ENCODE data around the gene ZMAT5.

The ZMAT5 gene

GRCh38 chr22:29700900-29701154 is 66.0 kb downstream of the ZMAT5 start:
- DNase-seq (ENCODE audit: insufficient read length, low spot score) = no peak
- no peak for TF ChIP-seq POLR2AphosphoS5 (IDR thresholded peaks at IDR 0.05; ENCODE audit: low read depth, low read length)
- TF ChIP-seq POU2F2 (IDR thresholded peaks at IDR 0.05; ENCODE audit: low read depth, low read length) = no peak
- TF ChIP-seq POLR2A (IDR thresholded peaks at IDR 0.05; ENCODE audit: low read depth, low read length) = no peak
- TF ChIP-seq TAF1 (IDR thresholded peaks at IDR 0.05; ENCODE audit: low read depth, low read length) = no peak
- TF ChIP-seq PAX5 (IDR thresholded peaks at IDR 0.05; ENCODE audit: insufficient read depth, low read length, severe bottlenecking) = no peak
- TF ChIP-seq SPI1 (IDR thresholded peaks at IDR 0.05; ENCODE audit: low read depth, low read length) = no peak
- no peak for FAIRE-seq

GRCh38 chr22:29700206-29700899 is 66.5 kb downstream of the ZMAT5 start:
- no peak for FAIRE-seq
- no peak for DNase-seq (ENCODE audit: insufficient read length, low spot score)
- no peak for TF ChIP-seq SPI1 (IDR thresholded peaks at IDR 0.05; ENCODE audit: low read depth, low read length)
- TF ChIP-seq POLR2AphosphoS5 (IDR thresholded peaks at IDR 0.05; ENCODE audit: low read depth, low read length) = no peak
- no peak for TF ChIP-seq TAF1 (IDR thresholded peaks at IDR 0.05; ENCODE audit: low read depth, low read length)

GRCh38 chr22:29697853-29698598 is 68.8 kb downstream of the ZMAT5 start:
- TF ChIP-seq POLR2AphosphoS5 (IDR thresholded peaks at IDR 0.05; ENCODE audit: low read depth, low read length) (no peak), PAX5 (IDR thresholded peaks at IDR 0.05; ENCODE audit: insufficient read depth, low read length, severe bottlenecking) (no peak), POLR2A (IDR thresholded peaks at IDR 0.05; ENCODE audit: low read depth, low read length) (no peak), TAF1 (IDR thresholded peaks at IDR 0.05; ENCODE audit: low read depth, low read length) (no peak), SPI1 (IDR thresholded peaks at IDR 0.05; ENCODE audit: low read depth, low read length) (no peak), POU2F2 (IDR thresholded peaks at IDR 0.05; ENCODE audit: low read depth, low read length) (no peak)
- FAIRE-seq = no peak
- DNase-seq (ENCODE audit: insufficient read length, low spot score) = no peak

GRCh38 chr22:29695129-29695926 is 71.5 kb downstream of the ZMAT5 start:
- no peak for FAIRE-seq
- TF ChIP-seq POLR2AphosphoS5 (IDR thresholded peaks at IDR 0.05; ENCODE audit: low read depth, low read length) (no peak), SPI1 (IDR thresholded peaks at IDR 0.05; ENCODE audit: low read depth, low read length) (no peak), PAX5 (IDR thresholded peaks at IDR 0.05; ENCODE audit: insufficient read depth, low read length, severe bottlenecking) (no peak), POLR2A (IDR thresholded peaks at IDR 0.05; ENCODE audit: low read depth, low read length) (no peak), POU2F2 (IDR thresholded peaks at IDR 0.05; ENCODE audit: low read depth, low read length) (no peak), TAF1 (IDR thresholded peaks at IDR 0.05; ENCODE audit: low read depth, low read length) (no peak)
- no peak for DNase-seq (ENCODE audit: insufficient read length, low spot score)

GRCh38 chr22:29693671-29694070 is 73.1 kb downstream of the ZMAT5 start:
- no peak for DNase-seq (ENCODE audit: insufficient read length, low spot score)
- TF ChIP-seq TAF1 (IDR thresholded peaks at IDR 0.05; ENCODE audit: low read depth, low read length) = no peak
- TF ChIP-seq SPI1 (IDR thresholded peaks at IDR 0.05; ENCODE audit: low read depth, low read length) = no peak
- no peak for TF ChIP-seq POLR2AphosphoS5 (IDR thresholded peaks at IDR 0.05; ENCODE audit: low read depth, low read length)
- no peak for TF ChIP-seq POLR2A (IDR thresholded peaks at IDR 0.05; ENCODE audit: low read depth, low read length)
- no peak for TF ChIP-seq PAX5 (IDR thresholded peaks at IDR 0.05; ENCODE audit: insufficient read depth, low read length, severe bottlenecking)
- no peak for TF ChIP-seq POU2F2 (IDR thresholded peaks at IDR 0.05; ENCODE audit: low read depth, low read length)
- no peak for FAIRE-seq

GRCh38 chr22:29693161-29693560 is 73.6 kb downstream of the ZMAT5 start:
- TF ChIP-seq SPI1 (IDR thresholded peaks at IDR 0.05; ENCODE audit: low read depth, low read length) (no peak), POU2F2 (IDR thresholded peaks at IDR 0.05; ENCODE audit: low read depth, low read length) (no peak), POLR2A (IDR thresholded peaks at IDR 0.05; ENCODE audit: low read depth, low read length) (no peak), PAX5 (IDR thresholded peaks at IDR 0.05; ENCODE audit: insufficient read depth, low read length, severe bottlenecking) (no peak)
- FAIRE-seq (no peak), DNase-seq (ENCODE audit: insufficient read length, low spot score) (no peak)

GRCh38 chr22:29692327-29692640 is 74.5 kb downstream of the ZMAT5 start:
- no peak for TF ChIP-seq PAX5 (IDR thresholded peaks at IDR 0.05; ENCODE audit: insufficient read depth, low read length, severe bottlenecking)
- TF ChIP-seq POLR2AphosphoS5 (IDR thresholded peaks at IDR 0.05; ENCODE audit: low read depth, low read length) = no peak
- TF ChIP-seq POU2F2 (IDR thresholded peaks at IDR 0.05; ENCODE audit: low read depth, low read length) = no peak
- no peak for TF ChIP-seq SPI1 (IDR thresholded peaks at IDR 0.05; ENCODE audit: low read depth, low read length)
- no peak for TF ChIP-seq TAF1 (IDR thresholded peaks at IDR 0.05; ENCODE audit: low read depth, low read length)
- TF ChIP-seq POLR2A (IDR thresholded peaks at IDR 0.05; ENCODE audit: low read depth, low read length) = no peak
- DNase-seq (ENCODE audit: insufficient read length, low spot score) (no peak), FAIRE-seq (no peak)

GRCh38 chr22:29691636-29692326 is 75.0 kb downstream of the ZMAT5 start:
- FAIRE-seq (no peak), DNase-seq (ENCODE audit: insufficient read length, low spot score) (no peak)
- no peak for TF ChIP-seq POU2F2 (IDR thresholded peaks at IDR 0.05; ENCODE audit: low read depth, low read length)
- TF ChIP-seq SPI1 (IDR thresholded peaks at IDR 0.05; ENCODE audit: low read depth, low read length) = no peak
- TF ChIP-seq POLR2AphosphoS5 (IDR thresholded peaks at IDR 0.05; ENCODE audit: low read depth, low read length) = no peak
- TF ChIP-seq PAX5 (IDR thresholded peaks at IDR 0.05; ENCODE audit: insufficient read depth, low read length, severe bottlenecking) = no peak
- no peak for TF ChIP-seq TAF1 (IDR thresholded peaks at IDR 0.05; ENCODE audit: low read depth, low read length)
- TF ChIP-seq POLR2A (IDR thresholded peaks at IDR 0.05; ENCODE audit: low read depth, low read length) = no peak

- no peak for FAIRE-seq
- no peak for DNase-seq (ENCODE audit: insufficient read length, low spot score)
- TF ChIP-seq POLR2A (IDR thresholded peaks at IDR 0.05; ENCODE audit: low read depth, low read length) = no peak
- no peak for TF ChIP-seq POU2F2 (IDR thresholded peaks at IDR 0.05; ENCODE audit: low read depth, low read length)
- TF ChIP-seq SPI1 (IDR thresholded peaks at IDR 0.05; ENCODE audit: low read depth, low read length) = no peak
- no peak for TF ChIP-seq PAX5 (IDR thresholded peaks at IDR 0.05; ENCODE audit: insufficient read depth, low read length, severe bottlenecking)
- TF ChIP-seq TAF1 (IDR thresholded peaks at IDR 0.05; ENCODE audit: low read depth, low read length) = no peak
- no peak for TF ChIP-seq POLR2AphosphoS5 (IDR thresholded peaks at IDR 0.05; ENCODE audit: low read depth, low read length)
Observed at GRCh38 chr22:29690476-29690875, 76.3 kb downstream of the ZMAT5 start.
